Uterus (tissue), 4 donors: ENCODE results near the gene EVPL. TPM values are rescaled to one million over a fixed set of nuclear protein-coding genes. Genes with fewer than 3 reads are reported as not detected.

Experiments
- DNase-seq, 2 donors: peaks; one replicate each; pipeline ENCODE4 v3.0.0-alpha.2; 2019 to 2020
- H3K27ac ChIP-seq, 2 donors: fragments of 200-600 bp; sonication (generic); 1 replicate in 1 of 2; 2 replicates in 1 of 2; pipeline ENCODE4 v1.5.1; 2016 to 2018
- H3K27me3 ChIP-seq, 2 donors: fragments of 200-600 bp; sonication (generic); one replicate each; pipeline ENCODE4 v1.5.1; 2018 to 2019; ENCODE audit warnings: control low read depth in 1 of 2
- H3K36me3 ChIP-seq, 2 donors: fragments of 200-600 bp; sonication (generic); one replicate each; pipeline ENCODE4 v1.5.1; 2019; ENCODE audit warnings: control low read depth in 1 of 2
- H3K4me1 ChIP-seq, 2 donors: fragments of 200-600 bp; sonication (generic); one replicate each; pipeline ENCODE4 v1.5.1; 2018 to 2019; ENCODE audit warnings: control low read depth in 1 of 2
- H3K4me3 ChIP-seq, 2 donors: fragments of 200-600 bp; sonication (generic); 1 replicate in 1 of 2; 2 replicates in 1 of 2; pipeline ENCODE4 v1.5.1; 2018 to 2019; ENCODE audit warnings: mild to moderate bottlenecking in 1 of 2
- H3K9me3 ChIP-seq, 2 donors: fragments of 200-600 bp; sonication (generic); one replicate each; pipeline ENCODE4 v1.5.1; 2019; ENCODE audit warnings: control low read depth in 1 of 2
- CTCF ChIP-seq, 4 experiments: fragments of 200-600 bp in 2 of 4; fragments of 450-650 bp in 2 of 4; sonication (generic) in 2 of 4; IDR thresholded peaks; one replicate each; pipeline ENCODE4 v1.5.1; 2016 to 2019; ENCODE audit warnings: antibody characterized with exemption in 4 of 4, mild to moderate bottlenecking in 2 of 4, moderate library complexity in 1 of 4
- POLR2A ChIP-seq, 2 donors: fragments of 450-650 bp; IDR thresholded peaks; one replicate each; pipeline ENCODE4 v1.6.1; 2016; ENCODE audit warnings: antibody characterized with exemption in 2 of 2, mild to moderate bottlenecking in 1 of 2, moderate library complexity in 1 of 2
- intact Hi-C: fragments of 100-400 bp; cut with DNase I; formaldehyde crosslinking; loops from one replicate; pipeline ENCODE4 v1.15.1; 2023; ENCODE audit warnings: low total_unique reads
- total RNA-seq, 4 donors: library from RNA; depleted of rRNA in 3 of 4; stranded (reverse); fragments of >200 nt in 3 of 4; gene quantifications; one replicate each; pipeline versions ENCODE4 v1.1.0 to v1.2.4, GENCODE V29; 2014 to 2023
- donor health status: DM: yes; HTN: yes; CAD: no.

The EVPL gene
- total RNA-seq, 4 donors from 2014 or later, result 0.59 to 3.7 (median 2.8) TPM

DNA sequence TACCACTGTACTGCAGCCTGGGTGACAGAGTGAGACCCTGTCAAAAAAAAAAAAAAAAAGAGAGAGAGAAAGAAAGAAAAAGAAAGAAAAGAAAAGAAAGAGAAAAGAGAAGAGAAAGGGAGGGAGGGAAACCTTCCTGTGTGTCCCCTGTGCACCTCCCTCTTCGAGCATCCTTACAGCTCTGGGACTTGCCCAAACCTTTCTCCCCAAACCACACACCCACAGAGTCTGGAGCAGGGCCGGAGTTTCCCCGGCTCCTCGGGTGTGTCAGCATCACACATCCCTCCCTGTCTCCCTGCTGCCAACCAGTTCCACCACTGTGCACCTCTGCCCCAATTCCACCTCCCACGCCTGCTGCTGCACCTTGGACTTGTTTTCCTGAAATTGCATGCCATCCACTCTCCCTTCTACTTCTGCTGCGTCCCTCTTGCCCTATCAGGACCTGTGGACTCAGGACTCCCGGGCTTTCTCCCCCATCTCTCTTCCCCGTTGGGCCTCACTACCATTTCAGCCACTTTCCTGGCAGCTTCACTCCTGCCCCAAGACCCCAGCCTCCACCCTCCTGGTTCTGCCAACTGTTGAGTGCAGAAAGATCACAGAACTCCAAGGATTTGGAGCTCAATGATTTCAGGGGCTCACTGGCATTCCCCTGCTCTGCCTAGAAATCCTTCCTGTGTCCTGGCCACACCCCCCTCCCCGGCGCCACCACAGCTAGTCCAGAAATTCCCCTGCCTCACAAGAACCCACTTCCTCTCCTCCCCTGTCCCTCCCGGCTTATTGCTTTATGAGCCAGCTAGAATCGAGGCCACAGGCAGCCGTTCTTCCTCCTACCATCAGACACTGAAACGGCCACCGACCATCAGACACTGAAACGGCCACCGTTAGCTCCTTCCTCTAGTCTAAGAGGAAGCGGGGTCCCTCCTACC lies 30.2 kb downstream of the EVPL start:
- H3K27me3 ChIP-seq, result no peaks in the 10 kb centered on the region
- no peaks in the 10 kb centered on the region for H3K9me3 ChIP-seq
- DNase-seq, result no peak
- no peaks in the 10 kb centered on the region for H3K36me3 ChIP-seq
- H3K4me1 ChIP-seq, result no peaks in the 10 kb centered on the region
- no peak for TF ChIP-seq CTCF (IDR thresholded peaks at IDR 0.05)
- TF ChIP-seq POLR2A (IDR thresholded peaks at IDR 0.05), result no peak
- intact Hi-C loops, result no loop called here
- no peak overlapping the region for H3K27ac ChIP-seq
- no peak overlapping the region for H3K4me3 ChIP-seq

DNA sequence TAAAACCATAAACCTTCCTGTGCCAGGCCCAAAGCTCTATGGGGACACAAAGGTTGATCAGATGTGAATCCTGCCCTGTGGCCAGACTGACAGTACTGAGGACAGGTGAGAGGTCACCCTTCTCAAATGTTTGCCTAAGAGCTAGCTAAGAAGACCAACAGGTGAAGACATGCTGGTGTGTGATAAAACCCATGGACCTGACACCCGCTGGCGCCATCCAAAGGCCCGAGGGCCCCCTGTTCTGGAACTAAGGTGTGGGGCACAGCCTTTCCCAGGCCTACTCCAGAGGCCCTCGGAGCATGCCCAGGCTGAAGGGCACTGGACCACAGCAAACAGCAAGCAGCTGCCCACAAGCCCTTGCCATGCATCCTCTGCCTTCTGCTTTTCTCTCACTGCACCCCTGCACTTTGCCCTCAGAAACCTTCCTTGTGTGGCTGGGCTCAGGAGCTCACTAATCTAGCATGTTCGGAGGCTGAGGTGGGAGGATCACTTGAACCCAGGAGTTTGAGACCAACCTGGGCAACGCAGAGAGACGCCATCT lies 31.7 kb downstream of the EVPL start:
- Histone ChIP-seq H3K4me1 (no peaks in the 10 kb centered on the region), H3K9me3 (no peaks in the 10 kb centered on the region), H3K27ac (no peak overlapping the region), H3K36me3 (no peaks in the 10 kb centered on the region), H3K27me3 (no peaks in the 10 kb centered on the region), H3K4me3 (no peak overlapping the region)
- TF ChIP-seq POLR2A (IDR thresholded peaks at IDR 0.05) (no peak), CTCF (IDR thresholded peaks at IDR 0.05) (no peak)
- no peak for DNase-seq
- intact Hi-C loops, result no loop called here

GRCh38 chr17:75994802-75995370 lies 32.2 kb downstream of the EVPL start:
- DNase-seq, result no peak
- intact Hi-C loops, result no loop called here

GRCh38 chr17:75991396-75991795 lies 35.7 kb downstream of the EVPL start:
- H3K4me1 ChIP-seq, result no peaks in the 10 kb centered on the region
- no peaks in the 10 kb centered on the region for H3K9me3 ChIP-seq
- DNase-seq, result no peak
- no peak overlapping the region for H3K27ac ChIP-seq
- no peak overlapping the region for H3K4me3 ChIP-seq
- H3K27me3 ChIP-seq, result no peaks in the 10 kb centered on the region
- TF ChIP-seq POLR2A (IDR thresholded peaks at IDR 0.05) (no peak), CTCF (IDR thresholded peaks at IDR 0.05) (no peak)
- intact Hi-C loops, result no loop called here
- H3K36me3 ChIP-seq, result no peaks in the 10 kb centered on the region

More at GRCh38 chr17:75994802-75995370, 32.2 kb downstream of the EVPL start:
- TF ChIP-seq POLR2A (IDR thresholded peaks at IDR 0.05) (no peak), CTCF (IDR thresholded peaks at IDR 0.05) (no peak)
- H3K4me3 ChIP-seq, result no peak overlapping the region
- H3K27ac ChIP-seq, result no peak overlapping the region
- H3K4me1 ChIP-seq, result no peaks in the 10 kb centered on the region
- no peaks in the 10 kb centered on the region for H3K36me3 ChIP-seq
- no peaks in the 10 kb centered on the region for H3K27me3 ChIP-seq
- H3K9me3 ChIP-seq, result no peaks in the 10 kb centered on the region

GRCh38 chr17:75987041-75987440 lies 40.1 kb downstream of the EVPL start:
- H3K9me3 ChIP-seq, result no peaks in the 10 kb centered on the region
- TF ChIP-seq POLR2A (IDR thresholded peaks at IDR 0.05) (no peak), CTCF (IDR thresholded peaks at IDR 0.05) (no peak)
- H3K27ac ChIP-seq, result no peak overlapping the region
- intact Hi-C loops, result no loop called here
- no peak overlapping the region for H3K4me3 ChIP-seq
- DNase-seq, result no peak
- no peaks in the 10 kb centered on the region for H3K4me1 ChIP-seq
- H3K27me3 ChIP-seq, result no peaks in the 10 kb centered on the region
- H3K36me3 ChIP-seq, result no peaks in the 10 kb centered on the region
